8988T (cell line): ENCODE measurements around the gene MNT.

ENCODE experiments used
- DNase-seq: peaks from one replicate; pipeline ENCODE4 v3.0.0; 2011

MNT gene

GRCh38 chr17:2361010-2361760, 39.7 kb downstream of the MNT start:
- no peak for DNase-seq

GRCh38 chr17:2357931-2358434, 42.9 kb downstream of the MNT start:
- no peak for DNase-seq

- DNase-seq: no peak
These were observed 43.6 kb downstream of the MNT start for GRCh38 chr17:2357237-2357636.

- no peak for DNase-seq
These were observed 46.5 kb downstream of the MNT start for GRCh38 chr17:2354311-2354710.

- DNase-seq: no peak
These were observed 49.6 kb downstream of the MNT start for GRCh38 chr17:2351269-2351668.

GRCh38 chr17:2347805-2348685, 52.8 kb downstream of the MNT start:
- no peak for DNase-seq

- no peak for DNase-seq
These were observed 54.4 kb downstream of the MNT start for GRCh38 chr17:2346475-2346874.

GRCh38 chr17:2344528-2344927, 56.3 kb downstream of the MNT start:
- no peak for DNase-seq

- DNase-seq: no peak
These were observed 57.4 kb downstream of the MNT start for GRCh38 chr17:2343421-2343820.

- no peak for DNase-seq
These were observed 62.6 kb downstream of the MNT start for GRCh38 chr17:2338315-2338657.

- DNase-seq: peak; percentile 70
These were observed 63.1 kb downstream of the MNT start for GRCh38 chr17:2337544-2338314.

GRCh38 chr17:2336852-2337543, 63.9 kb downstream of the MNT start, which contains the start of gene SGSM2:
SGSM2 (plus strand) TSS chr17:2337501; CDS start chr17:2337689, 188 bp downstream.
- DNase-seq: peak; percentile 72

- DNase-seq: peak; percentile 93
These were observed 64.5 kb downstream of the MNT start, which contains the start of gene TSR1 for GRCh38 chr17:2336215-2336851. TSR1 (minus strand) TSS chr17:2336457; CDS start chr17:2336427, 30 bp downstream.

- no peak for DNase-seq
These were observed 65.1 kb downstream of the MNT start for GRCh38 chr17:2335726-2336214.
